Type B pancreatic cell (in vitro differentiated cells): Measurements from ENCODE around the gene CTNNA3. TPM values are rescaled to one million over a fixed set of nuclear protein-coding genes. Genes with fewer than 3 reads are reported as not detected.

ENCODE experiments used
- DNase-seq: peaks from one replicate; pipeline ENCODE4 v3.0.0; 2021; ENCODE audit warnings: mixed read lengths; ENCODE audit not compliant: unreplicated experiment; ENCODE audit errors: extremely low spot score
- H3K27ac Mint-ChIP-seq: 2 replicates; pipeline ENCODE4 v1.8.0; 2021; ENCODE audit warnings: mild to moderate bottlenecking, mixed read lengths
- H3K27me3 Mint-ChIP-seq: 2 replicates; pipeline ENCODE4 v1.8.0; 2021; ENCODE audit warnings: mixed read lengths
- H3K36me3 Mint-ChIP-seq: 2 replicates; pipeline ENCODE4 v1.8.0; 2021; ENCODE audit warnings: mixed read lengths
- H3K4me1 Mint-ChIP-seq: one replicate; pipeline ENCODE4 v1.8.0; 2021; ENCODE audit warnings: mixed read lengths; ENCODE audit not compliant: unreplicated experiment
- H3K4me3 Mint-ChIP-seq: 2 replicates; pipeline ENCODE4 v1.8.0; 2021; ENCODE audit warnings: mild to moderate bottlenecking, mixed read lengths
- H3K9me3 Mint-ChIP-seq: 2 replicates; pipeline ENCODE4 v1.8.0; 2021; ENCODE audit warnings: mixed read lengths
- total RNA-seq: library from RNA; stranded (reverse); gene quantifications from 2 replicates; pipeline ENCODE4 v1.2.1, GENCODE V29; 2021; ENCODE audit warnings: low replicate concordance
- TF ChIP-seq, protein P1 (sequence below): fragments of 200-600 bp; sonication (generic); conservative IDR thresholded peaks from 2 replicates; pipeline ENCODE4 v1.5.0; 2021; ENCODE audit warnings: antibody characterized with exemption, mild to moderate bottlenecking

Gene CTNNA3
- total RNA-seq, 1 donor from 2014 or later, result 2.6 TPM

DNA sequence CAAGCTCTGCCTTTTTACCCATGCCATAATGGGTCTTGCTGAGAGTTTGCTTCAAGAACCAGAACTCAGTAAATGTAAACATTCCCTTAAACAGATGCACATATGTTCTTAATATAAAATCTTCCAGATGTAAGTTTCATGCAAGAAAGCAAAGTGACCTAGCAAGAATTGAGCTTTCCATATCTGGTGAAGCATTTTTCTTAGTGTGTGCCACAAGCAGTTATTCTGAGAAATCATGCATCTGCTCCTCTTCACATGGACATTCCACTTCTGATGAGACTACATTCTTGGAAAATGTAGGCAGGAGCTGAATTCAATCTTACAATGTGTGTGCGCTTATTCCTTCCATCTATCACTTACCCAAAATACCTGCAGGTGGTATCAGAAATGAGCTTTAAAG lies 997.9 kb downstream of the CTNNA3 start:
- no peak overlapping the region for H3K4me3 Mint-ChIP-seq
- H3K4me1 Mint-ChIP-seq, result no peaks in the 10 kb centered on the region
- TF ChIP-seq, protein P1, sequence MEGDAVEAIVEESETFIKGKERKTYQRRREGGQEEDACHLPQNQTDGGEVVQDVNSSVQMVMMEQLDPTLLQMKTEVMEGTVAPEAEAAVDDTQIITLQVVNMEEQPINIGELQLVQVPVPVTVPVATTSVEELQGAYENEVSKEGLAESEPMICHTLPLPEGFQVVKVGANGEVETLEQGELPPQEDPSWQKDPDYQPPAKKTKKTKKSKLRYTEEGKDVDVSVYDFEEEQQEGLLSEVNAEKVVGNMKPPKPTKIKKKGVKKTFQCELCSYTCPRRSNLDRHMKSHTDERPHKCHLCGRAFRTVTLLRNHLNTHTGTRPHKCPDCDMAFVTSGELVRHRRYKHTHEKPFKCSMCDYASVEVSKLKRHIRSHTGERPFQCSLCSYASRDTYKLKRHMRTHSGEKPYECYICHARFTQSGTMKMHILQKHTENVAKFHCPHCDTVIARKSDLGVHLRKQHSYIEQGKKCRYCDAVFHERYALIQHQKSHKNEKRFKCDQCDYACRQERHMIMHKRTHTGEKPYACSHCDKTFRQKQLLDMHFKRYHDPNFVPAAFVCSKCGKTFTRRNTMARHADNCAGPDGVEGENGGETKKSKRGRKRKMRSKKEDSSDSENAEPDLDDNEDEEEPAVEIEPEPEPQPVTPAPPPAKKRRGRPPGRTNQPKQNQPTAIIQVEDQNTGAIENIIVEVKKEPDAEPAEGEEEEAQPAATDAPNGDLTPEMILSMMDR, result no peak
- no peak overlapping the region for H3K27ac Mint-ChIP-seq
- DNase-seq, result no peak
- no peaks in the 10 kb centered on the region for H3K27me3 Mint-ChIP-seq
- H3K9me3 Mint-ChIP-seq, result no peaks in the 10 kb centered on the region
- no peaks in the 10 kb centered on the region for H3K36me3 Mint-ChIP-seq

DNA sequence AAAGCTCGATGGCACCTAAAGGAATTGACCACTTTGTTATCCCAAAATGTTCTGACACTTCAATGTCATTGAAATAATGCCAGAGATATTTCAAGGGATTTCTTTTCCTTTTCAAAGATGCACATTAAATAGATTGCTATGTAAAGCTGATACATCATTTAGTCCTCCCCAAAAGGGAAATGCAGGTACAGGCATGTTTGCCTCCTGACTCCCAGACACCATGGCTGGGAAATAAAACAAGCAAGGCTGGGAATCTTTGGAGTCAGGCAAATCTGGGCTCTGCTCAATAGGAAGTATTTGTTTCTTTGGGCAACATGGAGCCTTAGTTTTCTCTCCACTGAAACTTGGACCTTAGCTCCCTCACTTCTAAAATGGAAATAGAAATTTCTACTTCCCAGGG lies 1000.9 kb downstream of the CTNNA3 start:
- no peaks in the 10 kb centered on the region for H3K27me3 Mint-ChIP-seq
- TF ChIP-seq, protein P1, result no peak
- no peak overlapping the region for H3K4me3 Mint-ChIP-seq
- no peak overlapping the region for H3K27ac Mint-ChIP-seq
- H3K9me3 Mint-ChIP-seq, result no peaks in the 10 kb centered on the region
- H3K36me3 Mint-ChIP-seq, result no peaks in the 10 kb centered on the region
- no peak for DNase-seq
- no peaks in the 10 kb centered on the region for H3K4me1 Mint-ChIP-seq

DNA sequence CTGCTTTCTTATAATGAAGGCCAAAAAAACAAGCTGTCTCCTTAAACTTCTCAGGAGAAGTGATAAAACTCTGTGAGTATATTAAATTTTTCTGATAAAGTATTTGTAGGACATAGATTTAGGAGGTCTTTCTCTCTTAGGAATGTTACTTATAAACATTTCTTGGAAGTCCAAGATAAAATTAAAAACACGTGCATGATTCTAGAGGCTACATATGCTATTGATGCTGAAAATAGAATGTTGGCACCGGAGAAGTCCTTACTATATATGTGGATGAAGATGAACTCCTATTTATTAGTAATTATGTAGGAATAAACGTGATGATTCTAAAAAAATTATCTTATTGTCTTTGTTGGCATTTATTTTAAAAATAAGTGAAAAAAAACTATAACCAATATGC lies 1011.4 kb downstream of the CTNNA3 start:
- H3K27ac Mint-ChIP-seq, result no peak overlapping the region
- TF ChIP-seq, protein P1, result no peak
- H3K9me3 Mint-ChIP-seq, result no peaks in the 10 kb centered on the region
- H3K27me3 Mint-ChIP-seq, result no peaks in the 10 kb centered on the region
- H3K36me3 Mint-ChIP-seq, result no peaks in the 10 kb centered on the region
- no peak for DNase-seq
- no peaks in the 10 kb centered on the region for H3K4me1 Mint-ChIP-seq
- no peak overlapping the region for H3K4me3 Mint-ChIP-seq

DNA sequence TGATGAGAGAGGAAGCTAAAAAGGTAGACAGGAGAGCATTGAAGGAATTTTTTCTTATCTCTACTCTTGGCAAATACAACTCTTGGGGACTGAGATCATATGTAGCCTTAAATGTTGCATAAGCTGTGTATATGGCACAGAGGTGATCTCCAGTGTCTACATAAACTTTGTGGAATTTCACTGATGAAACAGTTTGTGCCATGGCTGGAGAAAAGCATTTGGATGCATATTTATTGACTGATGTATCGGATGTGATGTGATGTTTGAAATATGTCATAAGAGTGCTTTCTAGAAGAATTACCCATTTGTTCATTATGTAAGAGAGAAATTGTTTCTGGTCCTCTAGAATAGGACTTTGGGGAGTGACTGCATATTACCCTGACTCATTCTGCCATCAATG lies 1015.1 kb downstream of the CTNNA3 start:
- Mint-ChIP-seq H3K4me3 (no peak overlapping the region), H3K27me3 (no peaks in the 10 kb centered on the region), H3K9me3 (no peaks in the 10 kb centered on the region), H3K4me1 (no peaks in the 10 kb centered on the region), H3K36me3 (no peaks in the 10 kb centered on the region), H3K27ac (no peak overlapping the region)
- no peak for DNase-seq
- TF ChIP-seq, protein P1, result no peak

DNA sequence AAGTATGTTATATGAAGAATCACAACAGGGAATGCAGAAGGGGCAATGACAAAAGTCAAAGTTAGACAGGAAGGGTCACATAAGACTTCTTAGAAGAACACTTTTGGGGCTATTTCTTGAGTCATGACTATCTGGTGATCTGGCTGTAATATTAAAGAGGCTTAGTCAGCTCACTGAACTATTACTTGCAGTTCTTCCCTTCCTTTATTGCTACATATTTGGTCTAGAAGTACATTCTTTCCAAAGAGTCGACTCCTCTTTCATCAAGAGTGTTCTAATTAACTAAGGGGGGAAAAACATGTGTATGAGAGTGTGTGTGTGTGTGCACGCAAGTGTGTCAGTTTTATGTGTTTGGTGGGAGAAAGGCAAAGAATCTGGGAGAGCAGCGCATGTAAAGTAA lies 1017.5 kb downstream of the CTNNA3 start:
- Mint-ChIP-seq H3K27me3 (no peaks in the 10 kb centered on the region), H3K27ac (no peak overlapping the region), H3K4me1 (no peaks in the 10 kb centered on the region), H3K9me3 (no peaks in the 10 kb centered on the region), H3K4me3 (no peak overlapping the region), H3K36me3 (no peaks in the 10 kb centered on the region)
- TF ChIP-seq, protein P1, result no peak
- DNase-seq, result no peak

DNA sequence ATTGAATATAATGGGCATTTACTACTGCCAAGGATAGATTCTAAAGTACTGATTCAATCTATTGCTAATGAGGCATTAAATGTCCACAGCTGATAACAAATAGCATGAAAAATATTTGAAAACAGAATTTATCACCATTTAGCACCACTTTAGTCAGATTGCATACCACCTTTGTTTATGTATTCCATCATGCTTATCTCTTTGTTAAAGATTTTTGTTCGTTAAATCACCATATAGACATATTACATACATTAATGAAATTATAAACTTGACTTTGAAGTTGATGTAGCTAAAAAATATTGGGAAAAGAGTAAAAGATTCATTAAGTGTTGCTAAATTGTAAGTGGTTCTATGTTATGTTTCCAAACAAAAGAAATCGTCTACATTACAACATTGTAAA lies 1022.9 kb downstream of the CTNNA3 start:
- H3K4me3 Mint-ChIP-seq, result no peak overlapping the region
- TF ChIP-seq, protein P1, result no peak
- no peaks in the 10 kb centered on the region for H3K36me3 Mint-ChIP-seq
- DNase-seq, result no peak
- H3K27me3 Mint-ChIP-seq, result no peaks in the 10 kb centered on the region
- no peaks in the 10 kb centered on the region for H3K4me1 Mint-ChIP-seq
- no peak overlapping the region for H3K27ac Mint-ChIP-seq
- no peaks in the 10 kb centered on the region for H3K9me3 Mint-ChIP-seq
